B cell (primary cell): ENCODE data around the gene TTLL5.

Experiments
- CTCF ChIP-seq: fragments of 200-600 bp; IDR thresholded peaks from one replicate; pipeline ENCODE4 v1.8.0; 2022; ENCODE audit warnings: antibody characterized with exemption, mild to moderate bottlenecking
- EZH2 ChIP-seq: IDR thresholded peaks from 2 replicates; pipeline ENCODE4 v1.6.1; 2012; ENCODE audit warnings: borderline replicate concordance, low read depth, mild to moderate bottlenecking, moderate library complexity, low read length; ENCODE audit not compliant: insufficient read depth, poor library complexity, severe bottlenecking

- TF ChIP-seq CTCF, result peak; percentile 51
- TF ChIP-seq EZH2, result no peak
Observed at GRCh38 chr14:75979071-75979571, 318.1 kb downstream of the TTLL5 start.
